Tibial nerve (tissue), 3 donors: ENCODE data around the gene A4GALT.

ENCODE experiments used
- CTCF ChIP-seq, 5 experiments: fragments of 200-600 bp in 3 of 5; fragments of 450-650 bp in 2 of 5; sonication (generic) in 3 of 5; IDR thresholded peaks; one replicate each; pipeline ENCODE4 v1.5.1; 2016 to 2019; ENCODE audit warnings: antibody characterized with exemption in 5 of 5, mild to moderate bottlenecking in 3 of 5, moderate library complexity in 2 of 5
- POLR2A ChIP-seq, 2 donors: fragments of 450-650 bp; IDR thresholded peaks; one replicate each; pipeline ENCODE4 v1.6.1; 2017; ENCODE audit warnings: antibody characterized with exemption in 2 of 2, mild to moderate bottlenecking in 2 of 2, moderate library complexity in 2 of 2

- TF ChIP-seq POLR2A (IDR thresholded peaks at IDR 0.05): no peak
- no peak for TF ChIP-seq CTCF (IDR thresholded peaks at IDR 0.05)
Measured at GRCh38 chr22:42683578-42684283, 36.9 kb downstream of the A4GALT start.
